NCI-H2029 treated with DMSO at 0.1 percent for 48 hours (cell line): ENCODE results near the gene EEF1E1.
"Not testable (repeated sequence)": the region's sequence is repeated elsewhere in the genome, so short reads cannot be mapped to it uniquely, and the experiment has no call there.

Source experiments
- DNase-seq: peaks from one replicate; lab custom pipeline; 2025; lab: John Stamatoyannopoulos, UW

The EEF1E1 gene

DNA sequence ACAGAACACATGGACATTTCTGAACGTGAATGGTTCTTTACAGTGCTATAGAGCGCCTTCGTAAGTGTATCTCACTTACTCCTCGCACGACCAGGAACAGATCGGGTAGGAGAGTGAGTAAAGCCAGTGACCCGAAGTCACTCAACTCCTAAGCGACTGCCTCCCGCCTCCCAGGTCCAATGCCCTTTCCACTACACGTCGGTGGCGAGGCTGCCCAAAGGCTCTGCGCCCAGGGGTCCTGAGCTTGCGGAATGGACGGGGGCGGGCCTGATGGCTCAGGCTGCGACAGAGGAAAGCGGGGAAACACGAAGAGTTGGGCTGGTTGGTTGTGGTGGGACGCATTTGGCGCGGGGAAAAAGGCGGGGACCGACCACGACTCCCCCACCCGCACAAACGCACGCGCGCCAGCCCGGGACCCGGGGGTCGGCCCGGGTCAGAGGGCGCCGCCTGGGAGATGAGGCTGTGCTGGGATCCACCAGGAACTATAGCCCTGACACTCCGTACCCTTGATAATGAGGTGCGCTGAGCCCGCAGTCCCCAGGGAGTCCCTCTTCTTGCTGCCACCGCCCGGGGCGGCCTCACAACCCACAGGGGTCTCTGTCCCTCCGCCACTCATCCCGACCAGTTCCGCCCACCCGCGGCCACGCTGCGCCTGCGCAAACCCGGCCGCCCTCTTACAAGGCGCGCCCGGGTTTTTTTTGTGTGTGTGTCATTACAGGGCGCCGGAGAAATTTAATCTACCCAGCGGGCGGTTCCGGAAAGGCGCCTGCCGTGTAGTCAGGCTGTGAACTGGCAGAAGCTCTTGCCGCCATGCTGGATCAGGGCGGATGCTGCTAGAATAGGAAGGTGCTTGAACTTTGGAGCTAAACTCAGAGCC, 38.3 kb downstream of the EEF1E1 start, which contains the start of gene BLOC1S5:
Gene BLOC1S5 (minus strand): TSS at position 629 of the 877 bp plus-strand sequence. CDS start 13 bp downstream, at position 616.
- DNase-seq, result peak; percentile 98

DNA sequence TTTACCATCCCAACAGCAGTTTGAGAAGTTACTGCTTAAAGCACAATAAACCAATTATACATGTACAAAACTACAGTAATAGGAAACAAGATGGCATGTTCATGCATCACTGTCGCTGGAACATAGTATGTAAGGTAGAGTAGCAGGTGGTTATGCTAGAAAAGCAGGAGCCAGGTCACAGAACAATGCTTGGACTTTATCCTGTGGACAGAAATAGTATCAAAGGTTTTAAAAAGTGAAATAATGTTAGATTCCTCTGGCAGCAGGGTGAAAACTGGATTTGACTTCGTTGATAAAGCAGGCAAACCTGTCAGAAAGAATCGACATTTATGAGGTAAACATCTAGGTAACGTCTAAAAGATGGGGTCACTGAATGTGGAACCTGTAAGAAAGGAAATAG, 40.6 kb downstream of the EEF1E1 start:
- DNase-seq, result no peak

DNA sequence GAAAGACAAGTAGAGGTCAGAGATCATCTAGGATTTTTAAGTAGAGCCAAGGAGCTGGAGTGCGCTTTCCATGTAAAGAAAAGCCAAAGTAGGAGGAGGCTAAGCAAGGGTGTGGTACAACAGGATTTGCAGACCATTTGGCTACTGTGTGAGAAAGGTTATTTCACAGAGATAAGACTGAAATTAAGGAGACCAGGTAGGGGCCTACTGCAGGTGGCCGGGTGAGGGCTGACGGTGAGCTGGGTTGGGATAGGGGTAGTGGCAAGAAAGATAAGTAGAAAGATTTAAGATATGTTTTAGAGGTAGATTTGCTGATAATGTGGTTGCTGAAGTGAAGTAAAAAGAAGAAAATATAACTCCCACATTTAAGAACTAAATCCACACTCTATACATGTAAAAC, 42.0 kb downstream of the EEF1E1 start:
- DNase-seq, result no peak

DNA sequence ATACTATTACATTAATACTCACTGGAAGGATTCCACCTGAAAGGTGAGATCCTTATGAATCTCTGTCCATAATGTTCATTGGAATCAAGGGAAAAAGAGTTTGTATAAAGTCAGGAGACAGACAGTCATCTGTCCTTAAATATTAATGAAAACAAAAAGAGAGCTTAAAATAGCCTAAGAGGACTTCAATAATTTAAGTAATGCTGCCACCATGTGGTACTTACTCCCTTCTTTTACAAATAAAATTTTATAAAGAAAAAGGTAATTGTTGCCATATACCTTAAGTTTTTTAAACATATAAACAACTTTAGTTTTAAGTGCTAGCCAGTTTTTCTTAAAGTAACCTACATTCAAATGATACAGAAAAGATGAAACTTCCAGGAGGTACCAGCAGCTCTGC, 43.2 kb downstream of the EEF1E1 start:
- no peak for DNase-seq

DNA sequence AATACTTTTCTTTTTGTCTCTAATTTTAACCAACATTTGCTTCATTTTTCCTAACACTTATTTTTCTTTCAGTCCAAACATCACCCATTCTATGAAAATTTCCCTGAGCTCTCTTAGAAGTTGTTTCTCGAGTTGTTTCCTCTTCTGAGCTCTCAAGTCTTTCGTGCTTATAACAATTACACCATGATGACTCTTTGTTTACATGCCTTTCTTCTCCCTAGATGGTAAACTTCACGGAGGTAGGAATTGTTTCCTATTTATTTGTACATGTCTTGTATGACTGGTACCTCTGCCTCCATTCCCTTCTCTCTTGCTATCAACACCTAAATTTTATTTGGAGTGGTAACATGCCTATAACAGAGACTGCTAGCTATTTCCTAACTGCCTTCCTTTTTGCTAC, 44.6 kb downstream of the EEF1E1 start:
- no peak for DNase-seq

DNA sequence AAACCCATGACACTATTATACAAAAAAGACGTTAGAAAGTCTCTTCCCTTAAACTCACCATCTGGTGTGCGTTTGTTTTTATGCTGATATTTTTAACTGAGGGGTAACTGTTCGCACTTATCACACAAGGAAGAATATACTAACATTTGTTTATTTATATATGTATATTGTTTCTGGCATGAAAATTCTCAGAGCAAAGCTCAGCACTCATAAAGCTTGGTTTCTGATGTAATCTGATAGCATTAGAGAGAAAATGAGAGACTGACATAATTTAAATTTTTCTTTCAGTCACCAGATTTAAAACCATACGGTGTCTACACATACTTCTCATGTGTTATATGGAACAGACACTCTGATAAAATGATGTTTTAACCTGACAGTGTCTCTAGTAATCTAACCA, 45.1 kb downstream of the EEF1E1 start:
- no peak for DNase-seq

DNA sequence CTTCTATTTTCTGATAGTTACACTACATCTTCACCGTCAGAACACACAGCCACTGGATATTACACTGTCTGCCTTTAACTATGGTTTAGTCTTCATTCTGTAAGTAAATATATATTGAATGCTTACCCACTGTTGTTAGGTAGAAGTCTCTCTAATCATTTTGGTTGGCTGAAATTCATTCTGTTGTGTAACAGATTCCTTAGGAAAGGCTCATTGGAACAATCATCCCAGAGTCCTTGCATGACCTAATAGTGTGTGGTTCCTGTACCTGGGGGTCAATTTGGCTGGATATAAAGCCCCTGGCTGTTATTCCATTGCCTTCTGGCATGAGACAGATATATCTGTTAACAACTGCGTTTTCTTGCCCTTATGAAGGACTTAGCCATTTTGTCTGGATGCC, 48.1 kb downstream of the EEF1E1 start:
- no peak for DNase-seq

DNA sequence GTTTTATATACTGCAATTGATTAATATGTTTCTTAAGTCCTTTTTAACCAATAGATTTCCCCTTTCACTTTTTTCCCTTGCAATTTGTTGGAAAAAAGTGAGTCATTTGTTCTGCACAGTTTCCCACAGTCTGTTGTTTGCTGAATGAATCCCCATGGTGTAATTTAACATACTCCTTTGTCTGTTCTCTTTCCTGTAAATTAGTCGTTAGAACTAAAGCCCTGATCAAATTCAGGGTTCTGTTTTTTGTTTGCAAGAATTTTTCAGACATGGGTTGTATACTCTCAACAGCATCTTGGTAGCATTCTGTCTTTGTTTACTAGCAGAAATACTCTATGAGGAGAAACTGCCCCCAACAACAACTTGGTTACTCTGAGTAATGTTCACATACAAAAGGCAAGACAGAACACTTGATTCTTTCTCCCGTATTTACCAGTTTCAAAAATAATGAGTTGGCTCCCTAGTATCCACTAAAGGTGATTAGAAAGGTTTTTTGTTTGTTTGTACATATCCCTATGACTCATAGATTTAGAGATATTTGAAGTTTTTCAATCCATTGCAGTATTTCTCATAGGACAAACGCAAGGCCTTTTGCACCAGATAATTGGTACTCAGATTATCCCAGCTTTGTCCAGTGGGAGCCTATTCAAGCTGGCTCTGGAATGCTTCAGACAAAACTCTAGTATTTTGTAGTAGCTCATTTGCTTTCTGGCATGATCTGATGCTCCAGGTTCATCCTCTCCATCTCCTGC, 54.6 kb downstream of the EEF1E1 start:
- no peak for DNase-seq

DNA sequence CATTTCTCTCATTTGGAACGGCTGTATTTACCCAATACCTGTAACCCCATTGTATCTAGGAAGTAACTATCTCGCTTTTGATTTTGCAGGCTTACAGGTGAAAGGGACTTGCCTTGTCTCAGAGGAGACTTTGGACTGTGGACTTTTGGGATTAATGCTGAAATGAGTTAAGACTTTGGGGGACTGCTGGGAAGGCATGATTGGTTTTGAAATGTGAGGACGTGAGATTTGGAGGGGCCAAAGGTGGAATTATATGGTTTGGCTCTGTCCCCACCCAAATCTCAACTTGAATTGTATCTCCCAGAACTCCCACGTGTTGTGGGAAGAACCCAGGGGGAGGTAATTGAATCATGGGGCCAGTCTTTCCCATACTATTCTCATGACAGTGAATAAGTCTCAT, 56.6 kb downstream of the EEF1E1 start:
- DNase-seq, result not testable (repeated sequence)

DNA sequence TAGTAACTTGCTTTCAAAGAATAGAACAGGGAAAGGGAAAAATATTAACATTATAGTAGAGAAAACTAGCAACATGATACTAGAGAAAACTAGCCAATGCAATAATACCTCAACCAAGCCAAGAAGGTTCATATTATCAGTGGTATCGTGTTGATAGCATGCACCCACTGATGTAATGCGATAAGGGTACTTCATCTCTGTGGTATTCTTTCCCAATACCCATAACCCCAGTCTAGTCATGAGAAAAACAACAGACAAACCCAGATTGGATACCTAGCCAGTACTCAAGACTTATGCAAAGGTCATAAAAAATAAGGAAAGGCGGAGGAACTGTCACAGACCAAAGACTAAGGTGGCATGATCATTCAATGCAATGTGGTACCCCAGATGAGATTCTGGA, 59.1 kb downstream of the EEF1E1 start:
- no peak for DNase-seq

DNA sequence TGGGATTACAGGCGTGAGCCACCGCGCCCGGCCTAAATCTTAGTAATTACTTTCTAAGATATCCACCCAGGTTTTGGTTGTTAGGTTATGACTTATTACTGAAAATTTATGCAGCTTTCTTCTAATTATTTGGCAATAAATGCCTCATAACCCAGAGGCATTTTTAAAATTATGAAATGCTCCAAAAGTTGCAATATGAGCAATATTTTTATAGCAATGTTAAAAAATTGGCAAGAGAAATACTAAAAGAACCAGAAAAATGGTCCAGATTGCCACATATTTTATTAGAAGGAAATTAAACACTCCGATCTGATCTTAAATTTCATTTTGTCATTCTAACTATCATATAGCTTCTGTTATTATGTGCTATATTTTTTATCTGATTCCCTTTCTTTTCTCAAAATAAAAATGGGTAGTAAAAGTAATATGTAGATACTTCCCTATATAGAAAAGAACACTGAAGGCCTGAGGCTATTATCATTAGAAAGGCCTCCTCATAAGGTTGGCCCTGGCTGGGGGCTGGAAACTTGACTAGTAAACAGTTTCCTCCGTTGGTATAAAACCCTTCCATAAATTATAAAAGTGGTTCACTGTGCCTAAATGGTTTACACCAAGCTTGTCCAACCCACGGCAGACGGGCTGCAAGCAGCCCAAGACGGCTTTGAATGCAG, 60.3 kb downstream of the EEF1E1 start:
- DNase-seq, result no peak

DNA sequence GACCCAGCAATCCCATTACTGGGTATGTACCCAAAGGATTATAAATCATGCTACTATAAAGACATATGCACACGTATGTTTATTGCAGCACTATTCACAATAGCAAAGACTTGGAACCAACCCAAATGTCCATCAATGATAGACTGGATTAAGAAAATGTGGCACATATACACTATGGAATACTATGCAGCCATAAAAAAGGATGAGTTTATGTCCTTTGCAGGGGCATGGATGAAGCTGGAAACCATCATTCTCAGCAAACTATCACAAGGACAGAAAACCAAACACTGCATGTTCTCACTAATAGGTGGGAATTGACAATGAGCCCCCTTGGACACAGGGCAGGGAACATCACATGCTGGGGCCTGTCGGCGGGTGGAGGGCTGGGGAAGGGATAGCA, 68.2 kb downstream of the EEF1E1 start:
- not testable (repeated sequence) for DNase-seq

DNA sequence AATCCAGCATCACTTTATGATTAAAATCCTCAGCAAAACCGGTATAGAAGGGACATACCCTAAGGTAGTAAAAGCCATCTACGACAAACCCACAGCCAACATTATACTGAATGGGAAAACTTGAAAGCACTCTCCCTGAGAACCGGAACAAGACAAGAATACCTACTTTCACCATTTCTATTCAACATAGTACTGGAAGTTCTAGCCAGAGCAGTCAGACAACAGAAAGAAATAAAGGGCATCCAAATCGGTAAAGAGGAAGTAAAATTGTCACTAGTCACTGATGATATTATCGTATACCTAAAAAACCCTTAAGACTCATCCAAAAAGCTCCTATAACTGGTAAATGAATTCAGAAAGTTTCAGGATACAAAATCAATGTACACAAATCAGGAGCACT, 71.4 kb downstream of the EEF1E1 start:
- no peak for DNase-seq
